Astrocyte of the cerebellum (primary cell): ENCODE data around the gene SRRM3.

Experiments
- DNase-seq: peaks from one replicate; pipeline ENCODE4 v3.0.0-alpha.2; 2011; ENCODE audit warnings: low read depth
- H3K4me3 ChIP-seq: 2 replicates; pipeline ENCODE4 v1.5.1; 2011; ENCODE audit warnings: mild to moderate bottlenecking, low read depth, low read length, moderate library complexity
- in situ Hi-C: cut with HindIII; loops from 2 replicates; pipeline ENCODE4 v1.10.0; 2017; ENCODE audit warnings: low sequenced_read_pairs
- TF ChIP-seq, protein P1 (sequence below): IDR thresholded peaks from 2 replicates; pipeline ENCODE4 v1.5.1; 2012; ENCODE audit warnings: low read length, low read depth, moderate library complexity, mild to moderate bottlenecking; ENCODE audit errors: missing control alignments

The SRRM3 gene

DNA sequence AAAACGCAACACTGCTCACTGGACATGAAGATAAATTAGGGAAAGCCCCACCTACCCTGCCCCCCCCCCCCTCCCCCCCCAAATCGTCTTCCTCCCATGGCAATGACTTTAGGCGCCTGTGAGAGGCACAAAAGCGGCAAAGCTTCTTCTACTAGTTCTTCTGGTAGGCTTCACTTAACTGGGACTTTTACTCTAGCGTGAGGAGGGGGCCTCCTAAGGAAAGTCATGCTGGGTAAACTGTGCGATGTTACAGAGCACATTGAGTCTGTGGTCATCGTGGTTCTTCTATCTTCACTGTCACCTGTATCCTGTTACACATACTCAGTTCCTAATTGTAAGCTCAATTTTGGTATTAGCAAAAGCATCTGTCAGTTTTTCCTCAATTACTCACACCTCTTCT is 125.9 kb downstream of the SRRM3 start:
- in situ Hi-C loops: no loop called here
- H3K4me3 ChIP-seq: no peak overlapping the region
- TF ChIP-seq, protein P1, sequence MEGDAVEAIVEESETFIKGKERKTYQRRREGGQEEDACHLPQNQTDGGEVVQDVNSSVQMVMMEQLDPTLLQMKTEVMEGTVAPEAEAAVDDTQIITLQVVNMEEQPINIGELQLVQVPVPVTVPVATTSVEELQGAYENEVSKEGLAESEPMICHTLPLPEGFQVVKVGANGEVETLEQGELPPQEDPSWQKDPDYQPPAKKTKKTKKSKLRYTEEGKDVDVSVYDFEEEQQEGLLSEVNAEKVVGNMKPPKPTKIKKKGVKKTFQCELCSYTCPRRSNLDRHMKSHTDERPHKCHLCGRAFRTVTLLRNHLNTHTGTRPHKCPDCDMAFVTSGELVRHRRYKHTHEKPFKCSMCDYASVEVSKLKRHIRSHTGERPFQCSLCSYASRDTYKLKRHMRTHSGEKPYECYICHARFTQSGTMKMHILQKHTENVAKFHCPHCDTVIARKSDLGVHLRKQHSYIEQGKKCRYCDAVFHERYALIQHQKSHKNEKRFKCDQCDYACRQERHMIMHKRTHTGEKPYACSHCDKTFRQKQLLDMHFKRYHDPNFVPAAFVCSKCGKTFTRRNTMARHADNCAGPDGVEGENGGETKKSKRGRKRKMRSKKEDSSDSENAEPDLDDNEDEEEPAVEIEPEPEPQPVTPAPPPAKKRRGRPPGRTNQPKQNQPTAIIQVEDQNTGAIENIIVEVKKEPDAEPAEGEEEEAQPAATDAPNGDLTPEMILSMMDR: no peak
- no peak for DNase-seq

- in situ Hi-C loops: no loop called here
- TF ChIP-seq, protein P1: no peak
- DNase-seq: no peak
- no peak overlapping the region for H3K4me3 ChIP-seq
These were observed 126.7 kb downstream of the SRRM3 start for GRCh38 chr7:76328389-76328788.

- no peak overlapping the region for H3K4me3 ChIP-seq
- in situ Hi-C loops: no loop called here
- TF ChIP-seq, protein P1: no peak
- no peak for DNase-seq
These were observed 127.8 kb downstream of the SRRM3 start for GRCh38 chr7:76329479-76329878.

DNA sequence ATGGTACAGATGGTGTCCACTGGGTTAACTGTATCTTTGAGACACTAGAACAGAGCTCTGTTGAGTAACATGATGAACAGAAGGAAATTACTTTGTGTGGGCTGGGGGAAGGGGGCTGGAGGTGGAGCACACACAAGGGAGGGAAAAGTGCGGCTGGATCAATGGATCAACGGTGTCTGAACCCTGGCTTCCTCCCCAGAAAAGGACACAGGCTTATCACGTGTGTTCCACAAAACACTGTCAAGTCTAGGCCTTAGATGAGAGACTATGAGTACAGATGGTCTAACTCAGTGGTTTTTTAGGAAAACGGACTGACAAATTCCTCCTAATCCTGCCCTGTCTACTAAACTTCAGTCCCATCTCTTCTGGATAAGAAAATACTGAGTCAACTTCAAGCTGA is 128.6 kb downstream of the SRRM3 start:
- no peak overlapping the region for H3K4me3 ChIP-seq
- DNase-seq: no peak
- in situ Hi-C loops: loop anchor here (10.0 kb wide), 1 partner anchor 145 kb away; no protein-coding TSS in a partner anchor
- TF ChIP-seq, protein P1: no peak

DNA sequence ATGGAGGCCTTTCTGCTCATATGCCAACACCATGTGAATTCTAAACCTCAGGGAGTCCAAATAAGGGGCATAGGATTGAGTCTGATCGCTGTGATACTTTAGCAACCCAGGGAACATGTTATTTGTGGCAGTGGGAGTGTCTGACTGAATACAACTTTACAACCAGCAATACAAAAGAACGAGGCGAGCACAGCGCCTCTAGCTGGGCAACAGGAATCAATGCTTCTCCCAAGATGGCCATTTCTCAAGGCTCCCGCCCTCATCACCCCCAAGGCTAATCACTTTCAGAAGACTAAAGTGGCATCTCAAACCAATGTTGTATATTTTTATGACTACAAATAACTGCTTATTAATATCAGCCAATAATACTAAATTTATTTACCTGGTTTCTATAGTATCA is 129.0 kb downstream of the SRRM3 start:
- no peak for DNase-seq
- TF ChIP-seq, protein P1: no peak
- no peak overlapping the region for H3K4me3 ChIP-seq
- in situ Hi-C loops: loop anchor here (10.0 kb wide), 1 partner anchor 146 kb away; no protein-coding TSS in a partner anchor

GRCh38 chr7:76332078-76332477 is 130.4 kb downstream of the SRRM3 start:
- in situ Hi-C loops: loop anchor here (10.0 kb wide), 1 partner anchor 147 kb away; no protein-coding TSS in a partner anchor
- H3K4me3 ChIP-seq: no peak overlapping the region
- DNase-seq: no peak
- TF ChIP-seq, protein P1: no peak

GRCh38 chr7:76333511-76334101 is 131.9 kb downstream of the SRRM3 start:
- no peak overlapping the region for H3K4me3 ChIP-seq
- DNase-seq: no peak
- in situ Hi-C loops: loop anchor here (10.0 kb wide), 1 partner anchor 149 kb away; no protein-coding TSS in a partner anchor
- TF ChIP-seq, protein P1: no peak
